GM12891 (cell line): ENCODE measurements around the gene SLC49A4.

Experiments used
- POLR2A ChIP-seq: IDR thresholded peaks from 2 replicates; pipeline ENCODE4 v1.6.1; 2011; ENCODE audit warnings: low read depth, low read length, control low read depth
- TAF1 ChIP-seq: IDR thresholded peaks from 2 replicates; pipeline ENCODE4 v1.6.1; 2011; ENCODE audit warnings: low read depth, low read length, control low read depth

DNA sequence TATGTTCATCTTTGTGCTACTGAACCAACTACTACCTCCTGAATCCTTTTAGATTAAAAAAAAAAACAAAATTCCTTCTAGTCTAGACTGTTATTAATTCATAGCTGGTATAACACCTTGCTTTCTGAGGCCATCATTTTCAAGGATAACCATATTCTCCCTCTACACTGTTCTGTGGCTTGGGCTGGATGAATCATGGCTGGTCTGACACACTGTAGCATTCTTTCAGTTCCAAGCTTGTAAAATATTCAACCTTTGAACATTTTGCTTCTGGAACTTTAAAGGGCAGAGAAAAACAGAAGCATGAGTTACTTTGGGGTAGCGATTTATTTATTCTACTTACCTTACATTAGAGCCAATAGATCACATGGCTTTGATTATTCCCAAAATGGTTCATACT, 8.8 kb upstream of the SLC49A4 start:
- TF ChIP-seq TAF1 (no peak), POLR2A (no peak)
